HG02970 (cell line): ENCODE measurements around the gene MGAM2.

ENCODE experiments used
- ATAC-seq: cut with Tn5 transposase; IDR thresholded peaks from one replicate; pipeline ENCODE4 v1.9.1; 2021; ENCODE audit warnings: mild to moderate bottlenecking, moderate library complexity, moderate number of reproducible peaks; ENCODE audit not compliant: unreplicated experiment, low FRiP score

Gene MGAM2

GRCh38 chr7:142250705-142251104 lies 139.2 kb downstream of the MGAM2 start:
- no peak for ATAC-seq

- ATAC-seq: no peak
Observed at GRCh38 chr7:142257958-142258357, 146.4 kb downstream of the MGAM2 start, which contains the start of gene PRSS58. Gene PRSS58, minus strand, starts transcription at chr7:142258058. Its CDS starts 351 bp downstream, at chr7:142257707.

DNA sequence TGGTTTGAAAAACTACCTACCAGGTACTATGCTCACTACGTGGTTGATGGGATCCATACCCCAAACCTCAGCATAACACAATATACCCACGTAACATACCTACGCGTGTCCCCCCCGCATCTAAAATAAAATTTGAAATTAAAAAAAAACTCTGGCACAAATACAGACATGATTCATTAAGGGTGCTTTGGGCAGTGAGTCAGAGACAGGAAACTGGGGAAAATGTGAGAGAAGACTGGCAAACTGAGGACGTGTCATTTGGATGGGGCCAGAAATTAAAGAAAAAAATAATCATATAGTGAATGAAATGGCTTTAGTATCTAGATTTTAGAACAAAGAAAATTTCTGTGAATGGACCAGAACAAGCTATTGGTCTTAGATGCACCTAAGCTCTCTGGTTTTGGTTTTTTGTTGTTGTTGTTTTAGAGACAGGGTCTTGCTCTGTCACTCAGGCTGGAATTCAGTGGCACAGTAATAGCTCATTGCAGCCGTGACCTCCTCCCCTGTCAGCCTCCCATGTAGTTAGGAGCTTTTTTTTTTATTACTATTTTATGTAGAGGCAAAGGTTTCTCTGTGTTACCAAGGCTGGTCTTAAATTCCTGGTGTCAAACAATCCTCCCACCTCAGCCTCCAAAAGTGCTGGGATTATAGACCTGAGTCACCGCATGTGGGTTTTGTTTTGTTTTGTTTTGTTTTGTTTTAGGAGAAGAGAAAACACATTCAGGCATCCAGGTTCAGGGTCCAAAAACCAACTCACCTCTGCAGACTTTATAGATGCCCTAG lies 152.3 kb downstream of the MGAM2 start:
- ATAC-seq: no peak
